GM18858 (cell line): ENCODE measurements around the gene RSF1.

Source experiments
- ATAC-seq: cut with Tn5 transposase; IDR thresholded peaks from one replicate; pipeline ENCODE4 v1.9.1; 2021; ENCODE audit not compliant: unreplicated experiment

Gene RSF1

GRCh38 chr11:77814848-77815247 lies 5.7 kb downstream of the RSF1 start:
- no peak for ATAC-seq

- no peak for ATAC-seq
Observed at GRCh38 chr11:77813256-77813655, 7.3 kb downstream of the RSF1 start.

- no peak for ATAC-seq
Observed at GRCh38 chr11:77806993-77807392, 13.5 kb downstream of the RSF1 start.

- ATAC-seq: no peak
Observed at GRCh38 chr11:77806415-77806814, 14.1 kb downstream of the RSF1 start.

GRCh38 chr11:77801477-77801876 lies 19.0 kb downstream of the RSF1 start:
- no peak for ATAC-seq

- ATAC-seq: no peak
Observed at GRCh38 chr11:77800449-77800848, 20.1 kb downstream of the RSF1 start.

GRCh38 chr11:77799338-77799737 lies 21.2 kb downstream of the RSF1 start:
- ATAC-seq: no peak

- no peak for ATAC-seq
Observed at GRCh38 chr11:77793972-77794371, 26.6 kb downstream of the RSF1 start.

GRCh38 chr11:77791301-77791700 lies 29.2 kb downstream of the RSF1 start:
- ATAC-seq: no peak

- ATAC-seq: no peak
Observed at GRCh38 chr11:77789731-77790476, 30.6 kb downstream of the RSF1 start.

- no peak for ATAC-seq
Observed at GRCh38 chr11:77789061-77789730, 31.3 kb downstream of the RSF1 start.

- ATAC-seq: no peak
Observed at GRCh38 chr11:77784572-77784971, 36.0 kb downstream of the RSF1 start.

- ATAC-seq: no peak
Observed at GRCh38 chr11:77783025-77783424, 37.5 kb downstream of the RSF1 start.

GRCh38 chr11:77779935-77780334 lies 40.6 kb downstream of the RSF1 start:
- no peak for ATAC-seq

GRCh38 chr11:77778549-77778948 lies 42.0 kb downstream of the RSF1 start:
- no peak for ATAC-seq

GRCh38 chr11:77778118-77778517 lies 42.4 kb downstream of the RSF1 start:
- ATAC-seq: no peak

- ATAC-seq: no peak
Observed at GRCh38 chr11:77776455-77776854, 44.1 kb downstream of the RSF1 start.

GRCh38 chr11:77775936-77776335 lies 44.6 kb downstream of the RSF1 start:
- ATAC-seq: no peak

- no peak for ATAC-seq
Observed at GRCh38 chr11:77771135-77771534, 49.4 kb downstream of the RSF1 start.

- no peak for ATAC-seq
Observed at GRCh38 chr11:77770629-77771028, 49.9 kb downstream of the RSF1 start.

- no peak for ATAC-seq
Observed at GRCh38 chr11:77762426-77762825, 58.1 kb downstream of the RSF1 start.

- ATAC-seq: no peak
Observed at GRCh38 chr11:77761491-77761890, 59.0 kb downstream of the RSF1 start.

- ATAC-seq: no peak
Observed at GRCh38 chr11:77758331-77758730, 62.2 kb downstream of the RSF1 start.
